IPS-18c (cell line): ENCODE measurements around the gene TGFBR3.

Source experiments
- H3K4me3 ChIP-seq: 2 replicates; pipeline ENCODE4 v1.7.0; 2013; ENCODE audit warnings: low read depth, mild to moderate bottlenecking, low read length, moderate library complexity; ENCODE audit not compliant: insufficient read depth
- H3K9me3 ChIP-seq: one replicate; pipeline ENCODE4 v1.6.1; 2013; ENCODE audit warnings: mild to moderate bottlenecking, low read length, moderate library complexity; ENCODE audit not compliant: control insufficient read depth, insufficient read depth

Gene TGFBR3

GRCh38 chr1:91816031-91816430 lies 69.9 kb downstream of the TGFBR3 start:
- no peak overlapping the region for H3K4me3 ChIP-seq
- no peaks in the 10 kb centered on the region for H3K9me3 ChIP-seq

DNA sequence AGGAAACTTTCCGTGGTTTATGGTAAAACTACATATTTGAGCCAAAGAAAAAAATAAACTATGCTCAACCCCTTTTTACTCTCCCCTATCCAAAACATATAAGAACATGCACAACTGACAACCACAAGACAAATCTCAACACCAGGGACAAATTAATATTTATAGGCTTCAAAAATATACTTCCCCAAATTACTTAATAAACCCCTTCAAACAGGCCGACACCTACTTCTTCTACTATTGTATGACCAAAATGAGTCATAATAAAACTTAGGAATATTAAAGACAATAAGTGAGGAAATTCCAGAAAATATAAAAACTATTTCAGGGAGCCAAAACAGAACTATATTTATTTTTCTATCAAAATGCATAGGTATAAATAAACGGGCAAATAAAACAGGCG lies 71.5 kb downstream of the TGFBR3 start:
- H3K9me3 ChIP-seq: peaks cover 3% of the 10 kb centered on the region
- no peak overlapping the region for H3K4me3 ChIP-seq

- peaks cover 3% of the 10 kb centered on the region for H3K9me3 ChIP-seq
- H3K4me3 ChIP-seq: no peak overlapping the region
Observed at GRCh38 chr1:91813813-91814212, 72.1 kb downstream of the TGFBR3 start.

DNA sequence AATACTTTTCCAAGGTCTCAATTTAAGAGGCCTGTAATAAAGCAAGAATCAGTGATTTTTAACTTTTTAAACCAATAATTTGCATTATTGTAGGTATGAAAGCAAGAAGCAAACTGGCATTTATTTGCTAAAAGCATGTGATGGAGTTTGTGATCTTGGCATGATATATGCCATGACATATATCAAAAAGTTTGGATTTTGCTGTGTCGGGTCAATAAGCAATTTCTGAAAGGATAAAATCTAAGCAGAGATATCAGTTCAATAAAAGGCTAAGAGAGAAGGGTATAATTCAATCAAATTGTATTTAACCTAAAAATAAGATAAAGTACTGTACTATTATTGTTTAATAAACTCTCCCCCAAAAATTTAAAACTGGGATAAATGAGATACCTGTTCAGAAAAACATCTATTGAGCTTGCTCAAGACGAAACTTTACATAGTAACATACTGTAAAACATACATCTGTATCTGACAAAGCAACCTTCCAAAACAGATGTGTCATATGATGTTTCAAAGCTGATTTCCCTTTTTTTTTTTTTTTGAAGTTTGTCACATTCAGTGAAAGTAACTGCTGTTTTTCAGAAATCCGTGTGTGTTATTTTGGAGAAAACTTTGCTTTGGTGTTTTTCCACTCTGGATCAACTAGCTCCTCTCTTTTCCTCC lies 74.5 kb downstream of the TGFBR3 start:
- H3K9me3 ChIP-seq: peaks cover 3% of the 10 kb centered on the region
- H3K4me3 ChIP-seq: no peak overlapping the region

DNA sequence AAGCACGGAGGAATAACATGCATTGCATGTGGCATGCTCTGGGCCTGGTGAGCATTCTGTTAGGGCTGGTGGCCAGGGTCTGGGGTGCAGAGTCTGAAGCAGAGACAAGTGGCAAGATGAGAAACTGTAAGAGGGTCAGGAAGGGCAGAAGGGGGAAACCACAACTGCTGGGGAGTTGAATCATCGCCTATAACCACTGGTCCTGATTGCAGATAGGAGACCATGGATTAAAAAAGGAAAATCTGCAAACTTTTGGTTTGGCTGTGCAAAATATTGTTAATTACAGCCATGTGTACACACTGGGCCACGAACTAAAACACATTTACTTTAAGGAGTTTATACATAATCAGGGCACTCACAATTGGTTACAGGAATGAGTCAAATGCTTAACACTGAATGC lies 76.6 kb downstream of the TGFBR3 start:
- no peak overlapping the region for H3K4me3 ChIP-seq
- H3K9me3 ChIP-seq: peaks cover 3% of the 10 kb centered on the region

DNA sequence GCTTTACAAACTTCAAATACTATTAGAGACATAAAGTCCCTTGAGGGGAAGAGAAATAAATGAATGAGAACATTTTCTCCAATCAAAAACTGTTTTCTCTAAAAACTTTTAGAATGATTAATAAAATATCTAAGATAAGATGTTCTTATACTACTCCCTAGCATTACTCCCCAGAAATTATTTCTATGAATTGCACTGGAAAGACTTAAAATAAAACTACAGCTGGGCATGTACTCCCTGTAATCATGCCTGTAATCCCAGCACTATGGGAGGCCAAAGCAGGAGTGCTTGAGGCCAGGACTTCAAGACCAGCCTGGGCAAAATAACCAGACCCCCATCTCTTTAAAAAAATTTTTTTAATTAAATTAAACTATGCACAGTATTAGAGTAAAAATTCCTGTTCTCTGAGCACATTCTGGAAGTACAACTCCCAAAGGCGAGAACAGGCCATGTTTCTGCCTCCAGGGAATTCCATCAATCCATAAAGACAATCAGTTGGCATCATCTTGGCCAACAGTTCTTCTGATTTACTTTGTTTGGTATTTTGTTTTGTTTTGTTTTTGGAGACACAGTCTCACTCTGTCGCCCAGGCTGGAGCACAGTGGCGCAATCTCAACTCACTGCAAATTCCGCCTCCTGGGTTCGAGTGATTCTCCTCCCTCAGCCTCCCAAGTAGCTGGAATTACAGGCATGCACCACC lies 77.9 kb downstream of the TGFBR3 start:
- no peak overlapping the region for H3K4me3 ChIP-seq
- H3K9me3 ChIP-seq: peaks cover 3% of the 10 kb centered on the region

GRCh38 chr1:91806769-91807700 lies 78.9 kb downstream of the TGFBR3 start:
- H3K9me3 ChIP-seq: peaks cover 3% of the 10 kb centered on the region

DNA sequence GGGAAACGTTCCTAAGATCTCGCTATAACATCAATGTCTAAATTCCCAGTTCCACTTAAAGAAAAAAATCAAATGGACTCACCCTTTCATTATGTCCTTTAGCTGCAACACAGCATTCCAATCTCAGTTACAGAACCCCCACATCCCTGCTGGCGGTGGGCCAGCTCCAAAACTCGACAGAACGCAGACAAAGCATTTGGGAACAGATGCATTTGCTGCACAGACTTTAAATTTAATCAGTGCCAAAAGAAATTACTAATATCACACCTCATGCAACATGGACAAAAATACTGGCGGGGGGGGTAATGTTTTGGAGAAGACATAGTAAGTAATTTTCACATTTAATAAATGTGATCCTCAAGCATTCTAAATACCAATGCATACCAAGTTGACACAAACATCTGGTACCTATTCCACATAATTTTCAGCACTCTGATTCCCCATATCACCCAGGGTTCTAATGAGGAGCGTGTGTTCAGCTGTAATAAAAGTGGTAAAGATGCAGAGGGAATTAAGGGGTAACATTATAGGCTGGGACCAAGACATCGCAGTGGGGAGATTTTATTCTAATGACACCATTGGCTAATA lies 79.7 kb downstream of the TGFBR3 start:
- peaks cover 3% of the 10 kb centered on the region for H3K9me3 ChIP-seq
- H3K4me3 ChIP-seq: no peak overlapping the region

More at GRCh38 chr1:91806769-91807700, 78.9 kb downstream of the TGFBR3 start:
- no peak overlapping the region for H3K4me3 ChIP-seq

GRCh38 chr1:91805311-91805801 lies 80.6 kb downstream of the TGFBR3 start:
- Histone ChIP-seq H3K9me3 (peaks cover under 1% of the 10 kb centered on the region), H3K4me3 (no peak overlapping the region)

DNA sequence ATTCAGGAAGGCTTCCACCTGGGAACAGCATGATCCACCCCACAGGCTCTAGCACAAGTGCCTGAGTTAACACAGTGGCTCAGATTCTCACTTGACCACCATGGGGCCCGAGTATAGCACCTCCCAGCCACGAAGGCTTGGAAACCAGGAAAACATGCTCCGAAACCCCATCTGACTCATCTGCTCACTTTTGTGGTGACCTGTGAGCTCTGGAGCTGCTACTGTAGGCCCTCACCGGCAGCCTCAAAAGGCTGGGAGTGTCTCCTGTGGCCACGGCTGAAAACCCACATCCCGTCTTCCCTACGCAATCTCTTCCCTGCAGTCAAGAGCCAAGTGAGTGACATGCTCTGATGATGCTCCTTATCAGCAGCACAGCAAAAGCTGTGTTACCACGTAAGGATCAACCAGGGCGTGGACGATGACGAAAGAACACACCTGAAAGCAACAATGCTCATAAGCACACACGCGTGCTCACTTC lies 81.4 kb downstream of the TGFBR3 start:
- H3K4me3 ChIP-seq: no peak overlapping the region
- no peaks in the 10 kb centered on the region for H3K9me3 ChIP-seq

DNA sequence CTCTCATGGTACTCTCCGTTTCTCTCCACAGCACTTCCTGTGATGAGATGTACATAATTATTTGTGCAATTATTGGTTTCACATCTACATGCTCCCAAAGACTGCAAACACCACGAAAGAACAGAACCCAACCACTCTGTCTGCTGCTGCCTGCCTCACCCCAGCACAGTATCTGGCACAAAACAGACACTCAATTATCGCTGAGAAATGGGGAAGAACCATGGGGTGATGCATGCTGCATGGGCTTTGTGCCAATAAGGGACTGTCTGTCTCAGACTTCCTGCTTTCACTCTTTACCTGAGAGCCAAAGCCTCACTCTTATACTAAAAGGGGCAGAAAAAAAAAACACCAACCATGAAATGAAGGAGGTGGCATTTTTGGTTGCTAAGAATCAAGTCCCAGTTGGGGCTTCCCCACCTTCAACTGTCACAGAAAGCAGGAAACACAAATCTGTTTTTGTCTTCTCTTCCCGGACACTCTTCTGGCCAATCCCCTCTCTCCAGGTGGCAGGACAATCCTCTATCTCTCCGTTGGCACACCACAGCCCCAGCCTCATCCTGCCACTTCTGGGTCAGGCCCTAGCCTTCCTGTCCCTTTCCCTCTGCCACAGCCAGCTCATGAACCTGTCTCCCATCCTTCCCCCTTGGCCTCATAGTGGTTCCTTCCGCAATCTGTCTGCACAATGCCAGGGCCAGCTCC lies 82.0 kb downstream of the TGFBR3 start:
- Histone ChIP-seq H3K4me3 (no peak overlapping the region), H3K9me3 (no peaks in the 10 kb centered on the region)

DNA sequence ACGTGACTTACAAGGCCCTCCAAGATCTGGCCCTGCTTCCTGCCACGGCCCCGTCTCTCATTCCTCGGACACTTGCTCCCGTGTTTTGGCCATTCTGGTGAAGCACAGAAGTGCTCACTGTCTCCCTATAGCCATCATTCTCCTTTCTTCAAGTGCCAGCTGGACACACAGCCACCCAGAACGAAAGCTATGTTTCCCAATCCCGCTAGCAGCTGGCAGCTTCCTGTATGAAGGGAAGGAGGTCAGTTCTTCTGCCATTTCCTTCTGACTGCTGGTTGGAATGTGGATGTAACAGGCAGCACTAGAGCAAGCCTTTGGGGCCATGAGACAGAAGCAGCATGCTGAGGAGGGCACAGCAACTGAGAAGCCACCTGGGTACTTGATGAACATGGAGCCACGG lies 82.8 kb downstream of the TGFBR3 start:
- Histone ChIP-seq H3K4me3 (no peak overlapping the region), H3K9me3 (no peaks in the 10 kb centered on the region)

DNA sequence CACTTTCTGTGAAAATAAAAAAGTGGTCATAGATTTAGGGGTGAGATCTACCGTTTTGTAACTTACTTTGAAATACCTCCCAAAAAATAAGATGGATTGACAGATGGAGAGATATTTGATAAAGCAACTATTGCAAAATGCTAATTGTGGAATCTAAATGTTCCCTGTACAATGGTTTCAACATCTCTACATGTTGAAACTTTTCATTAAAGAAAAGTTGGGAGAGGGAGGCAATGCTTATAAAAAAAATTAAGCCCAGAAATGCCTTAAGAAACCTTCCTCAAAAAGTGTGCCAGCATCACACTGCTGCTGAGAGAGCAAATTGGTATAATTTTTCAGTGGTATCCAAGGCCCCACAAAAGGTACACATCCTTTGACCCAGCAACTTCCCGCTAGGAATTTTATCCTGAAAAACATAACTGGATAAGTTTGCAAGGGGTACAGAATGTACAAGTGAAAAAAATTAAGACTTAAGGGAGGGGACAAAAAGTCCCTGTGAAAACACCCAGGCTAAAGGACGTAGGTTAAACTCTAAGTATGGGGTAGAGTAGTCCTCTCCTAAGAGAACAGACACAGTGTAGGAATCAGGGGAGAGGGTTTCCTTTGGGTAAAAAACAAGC lies 84.3 kb downstream of the TGFBR3 start:
- H3K9me3 ChIP-seq: no peaks in the 10 kb centered on the region

GRCh38 chr1:91799863-91800262 lies 86.1 kb downstream of the TGFBR3 start:
- H3K9me3 ChIP-seq: no peaks in the 10 kb centered on the region
- no peak overlapping the region for H3K4me3 ChIP-seq

More for the DNA sequence above, 84.3 kb downstream of the TGFBR3 start:
- no peak overlapping the region for H3K4me3 ChIP-seq

DNA sequence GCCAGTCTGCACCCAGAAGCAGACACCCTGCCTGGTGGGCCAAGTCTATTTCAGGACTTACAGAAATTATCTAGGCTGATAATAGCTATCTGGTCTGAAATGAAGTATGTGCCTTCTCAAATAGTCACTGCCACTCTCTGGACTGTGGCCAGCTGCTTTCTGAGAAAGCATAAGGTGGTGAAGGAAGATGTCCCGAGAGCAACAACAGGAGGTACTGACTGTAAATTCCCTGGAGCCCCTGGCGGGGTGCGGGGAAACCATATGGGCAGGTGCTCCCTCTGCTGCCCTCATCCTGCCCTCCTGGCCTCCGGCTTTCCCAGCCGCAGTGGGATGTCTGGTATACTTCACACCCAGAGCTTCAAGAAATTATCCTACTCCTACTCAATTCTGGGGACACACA lies 86.8 kb downstream of the TGFBR3 start:
- Histone ChIP-seq H3K4me3 (no peak overlapping the region), H3K9me3 (no peaks in the 10 kb centered on the region)

GRCh38 chr1:91798740-91799139 lies 87.2 kb downstream of the TGFBR3 start:
- H3K4me3 ChIP-seq: no peak overlapping the region
- no peaks in the 10 kb centered on the region for H3K9me3 ChIP-seq
